ENCODE data around the gene RPTOR. TPM values are rescaled to one million over a fixed set of nuclear protein-coding genes. Genes with fewer than 3 reads are reported as not detected.

Gene RPTOR
- total RNA-seq, 1 experiment from 2014 or later, result 25.1 TPM

DNA sequence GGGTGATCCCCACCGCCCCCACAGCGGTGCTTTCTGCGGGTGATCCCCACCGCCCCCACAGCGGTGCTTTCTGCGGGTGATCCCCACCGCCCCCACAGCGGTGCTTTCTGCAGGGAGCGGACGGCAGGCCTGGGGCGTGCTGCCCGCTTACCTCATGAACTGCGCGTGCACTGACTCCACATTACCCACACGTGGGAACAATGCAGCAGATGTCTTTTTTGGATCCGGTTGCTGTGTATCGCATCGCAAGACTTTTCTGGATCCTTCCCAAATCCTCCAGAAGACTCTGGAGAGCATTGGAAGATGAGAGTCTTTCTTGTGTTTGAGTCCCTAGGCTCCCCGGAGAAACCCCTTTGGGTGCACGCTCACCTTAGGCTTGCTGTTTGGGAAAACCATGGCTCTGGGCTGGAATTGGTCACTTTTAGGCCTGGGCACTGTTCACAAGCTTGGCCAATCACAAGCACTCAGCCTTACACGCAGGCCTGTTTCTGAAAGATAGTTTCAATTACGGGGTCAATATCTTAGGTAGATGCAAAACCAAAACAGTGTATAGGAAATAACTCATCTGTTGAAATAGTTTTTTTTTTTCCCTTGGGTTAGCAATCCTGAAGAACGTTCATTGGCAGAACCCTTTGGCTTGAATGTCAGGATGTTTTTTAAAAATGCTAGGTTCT is 201.8 kb downstream of the RPTOR start:
- H3K27me3 ChIP-seq (ENCODE audit: insufficient read depth, low read length), result no peaks in the 10 kb centered on the region
- no peak overlapping the region for H3K23ac ChIP-seq (ENCODE audit: insufficient read length, low read depth, low read length)
- H3K56ac ChIP-seq (ENCODE audit: insufficient read length, low read depth, low read length), result no peak overlapping the region
- no peak overlapping the region for H3K9ac ChIP-seq (ENCODE audit: extremely low read depth, insufficient read length, low read length)
- no peaks in the 10 kb centered on the region for H3K9me3 ChIP-seq (ENCODE audit: control insufficient read depth, low read depth, low read length)
- peaks cover 6 to 11% of the 10 kb centered on the region in 2 experiments for H3K4me1 Mint-ChIP-seq
- no peak overlapping the region for H3K4ac ChIP-seq (ENCODE audit: low read depth, low read length)
- H3K9me3 Mint-ChIP-seq, result peaks cover under 1% of the 10 kb centered on the region in 2 experiments; a peak in 4 of 5 replicates
- no peaks in the 10 kb centered on the region for H3K79me1 ChIP-seq (ENCODE audit: insufficient read depth, low read depth, low read length, poor library complexity, severe bottlenecking)
- H4K91ac ChIP-seq (ENCODE audit: insufficient read length, low read depth, low read length), result no peak overlapping the region
- no peak overlapping the region for H3K27ac ChIP-seq (ENCODE audit: insufficient read length, low read depth, low read length)
- TF ChIP-seq CTCF (conservative IDR thresholded peaks at IDR 0.05), result no peak
- no peak overlapping the region for H2BK20ac ChIP-seq (ENCODE audit: low read depth, low read length, poor library complexity, severe bottlenecking)
- no peak overlapping the region for H2AK5ac ChIP-seq (ENCODE audit: insufficient read length, low read length)
- no peak overlapping the region for H3K4me3 Mint-ChIP-seq
- no peak overlapping the region for H2BK5ac ChIP-seq (ENCODE audit: insufficient read length, low read length)
- no peaks in the 10 kb centered on the region for H3K23me2 ChIP-seq (ENCODE audit: insufficient read length, low read depth, low read length, poor library complexity, severe bottlenecking)
- no peak overlapping the region for H4K8ac ChIP-seq (replicated peaks; ENCODE audit: insufficient read length, low read depth, low read length)
- no peak overlapping the region for H3K18ac ChIP-seq (ENCODE audit: insufficient read length, low read depth, low read length)
- no peak overlapping the region for H2AFZ ChIP-seq (ENCODE audit: low read length)
- H3K4me1 ChIP-seq (ENCODE audit: insufficient read depth, low read length), result 0 out of 2 replicates have a peak, but pooled peaks cover under 1% of the 10 kb centered on the region
- H3T11ph ChIP-seq (ENCODE audit: low read length), result no peak overlapping the region
- H4K20me1 ChIP-seq (ENCODE audit: control insufficient read depth, insufficient read depth, insufficient read length), result no peaks in the 10 kb centered on the region
- no peak overlapping the region for H4K5ac ChIP-seq (ENCODE audit: insufficient read length, low read depth, low read length)
- no CpG with 5 or more reads among the region's 23 CpGs for WGBS (ENCODE audit: extremely low coverage, insufficient read length, low lambda C conversion rate)
- no peaks in the 10 kb centered on the region for H3K79me2 ChIP-seq (ENCODE audit: insufficient read depth, low read length)
- peak overlapping the region in 1 of 3 experiments; percentile 87; a peak in 2 of 7 replicates for H3K27ac Mint-ChIP-seq
- H2BK15ac ChIP-seq (ENCODE audit: low read depth, low read length), result no peak overlapping the region
- peaks cover 7 to 11% (median 9%) of the 10 kb centered on the region in 3 experiments for H3K36me3 Mint-ChIP-seq (ENCODE audit: insufficient read depth in 1 of 3, low read depth in 3 of 3)
- H3K14ac ChIP-seq (ENCODE audit: insufficient read depth, low read length), result no peak overlapping the region
- H2BK120ac ChIP-seq (ENCODE audit: low read depth, low read length, poor library complexity, severe bottlenecking), result no peak overlapping the region
- H3K4me2 ChIP-seq (ENCODE audit: insufficient read depth, insufficient read length, low read length), result no peak overlapping the region
- no peak for DNase-seq
- no peak overlapping the region for H2BK12ac ChIP-seq (ENCODE audit: insufficient read length, low read depth, low read length)
- H3K27me3 Mint-ChIP-seq (ENCODE audit: low read depth), result peaks cover 3% of the 10 kb centered on the region

Data from H9 (cell line).